T-cell (primary cell): ENCODE results near the gene SLC7A10. TPM values are rescaled to one million over a fixed set of nuclear protein-coding genes. Genes with fewer than 3 reads are reported as not detected.

Experiments used
- ATAC-seq, 4 experiments: fragments of 200-7000 bp in 3 of 4; fragments of 150-1000 bp in 1 of 4; cut with Tn5 transposase; replicated peaks in 1 of 4; 1 replicate in 3 of 4; 2 replicates in 1 of 4; pipeline ENCODE4 v1.10.0; 2021; ENCODE audit warnings: moderate library complexity in 3 of 4, mild to moderate bottlenecking in 2 of 4, moderate number of reproducible peaks in 1 of 4
- CTCF ChIA-PET, 2 donors: fragments of 300-600 bp; sonication (Branson Sonifier 250); formaldehyde crosslinking; loops; one replicate each; lab custom pipeline; 2022; ENCODE audit warnings: antibody characterized with exemption in 2 of 2; lab: Charles Lee
- POLR2A ChIA-PET, 2 donors: fragments of 300-600 bp; sonication (Branson Sonifier 250); formaldehyde crosslinking; loops; one replicate each; lab custom pipeline; 2022; ENCODE audit warnings: antibody characterized with exemption in 2 of 2; lab: Charles Lee
- DNase-seq, 35 experiments: peaks; one replicate each; pipeline versions ENCODE4 v3.0.0 to v3.0.0-alpha.2; 2013 to 2023
- H3K27ac ChIP-seq: one replicate; pipeline ENCODE4 v1.5.1; 2013; ENCODE audit warnings: low read length
- H3K27me3 ChIP-seq, 2 experiments: replicated peaks in 1 of 2; 1 replicate in 1 of 2; 2 replicates in 1 of 2; pipeline versions ENCODE4 v1.6.1 to v1.7.0; 2013; ENCODE audit warnings: low read length in 1 of 2, mixed read lengths in 1 of 2; ENCODE audit not compliant: control insufficient read depth in 2 of 2, insufficient read depth in 2 of 2; ENCODE audit errors: extremely low read depth in 1 of 2
- H3K36me3 ChIP-seq, 2 donors: 1 replicate in 1 of 2; 2 replicates in 1 of 2; pipeline versions ENCODE4 v1.6.1 to v1.7.0; 2013; ENCODE audit warnings: low read length in 1 of 2; ENCODE audit not compliant: control insufficient read depth in 2 of 2, insufficient read depth in 1 of 2; ENCODE audit errors: extremely low read depth in 1 of 2
- H3K4me1 ChIP-seq, 2 experiments: 1 replicate in 1 of 2; 2 replicates in 1 of 2; pipeline versions ENCODE4 v1.6.1 to v1.7.0; 2013; ENCODE audit warnings: low read length in 2 of 2, mixed read lengths in 1 of 2; ENCODE audit not compliant: insufficient read depth in 2 of 2, control insufficient read depth in 1 of 2; ENCODE audit errors: extremely low read depth in 1 of 2
- H3K4me3 ChIP-seq, 2 donors: 1 replicate in 1 of 2; 2 replicates in 1 of 2; pipeline versions ENCODE4 v1.5.1 to v1.7.0; 2013; ENCODE audit warnings: mild to moderate bottlenecking in 2 of 2, low read length in 1 of 2, moderate library complexity in 1 of 2; ENCODE audit not compliant: control insufficient read depth in 1 of 2; ENCODE audit errors: extremely low read depth in 1 of 2
- H3K9me3 ChIP-seq: 2 replicates; pipeline ENCODE4 v1.7.0; 2013
- H3K27ac Mint-ChIP-seq, 2 donors: one replicate each; pipeline ENCODE4 v1.8.0; 2020 to 2021; ENCODE audit warnings: mild to moderate bottlenecking in 2 of 2, mixed read lengths in 2 of 2
- H3K27me3 Mint-ChIP-seq, 2 donors: one replicate each; pipeline ENCODE4 v1.8.0; 2021 to 2022; ENCODE audit warnings: mixed read lengths in 2 of 2
- H3K36me3 Mint-ChIP-seq: one replicate; pipeline ENCODE4 v1.8.0; 2021; ENCODE audit warnings: mixed read lengths
- H3K4me1 Mint-ChIP-seq, 3 donors: one replicate each; pipeline ENCODE4 v1.8.0; 2020 to 2022; ENCODE audit warnings: mixed read lengths in 3 of 3, mild to moderate bottlenecking in 1 of 3
- H3K4me3 Mint-ChIP-seq, 3 donors: one replicate each; pipeline ENCODE4 v1.8.0; 2020 to 2022; ENCODE audit warnings: mild to moderate bottlenecking in 3 of 3, mixed read lengths in 3 of 3, moderate library complexity in 3 of 3
- H3K9me3 Mint-ChIP-seq, 3 donors: one replicate each; pipeline ENCODE4 v1.8.0; 2020 to 2022; ENCODE audit warnings: mixed read lengths in 3 of 3
- WGBS: methylation state at CpG from one replicate; pipeline ENCODE4 v1.1.5; 2013; ENCODE audit warnings: missing lambda C conversion rate; ENCODE audit not compliant: insufficient coverage; 5-methylcytosine and 5-hydroxymethylcytosine counted together
- total RNA-seq, 35 experiments: library from RNA in 6 of 35; stranded (reverse) in 6 of 35; fragments of 120-200 nt in 1 of 35; gene quantifications; one replicate each; pipeline versions ENCODE4 v1.2.1 to v1.2.4 and lab custom pipeline; 2013 to 2026

The SLC7A10 gene
- total RNA-seq, 5 donors from 2014 or later (not counting 1 experiment from before 2014, with no cell fraction given): not detected

DNA sequence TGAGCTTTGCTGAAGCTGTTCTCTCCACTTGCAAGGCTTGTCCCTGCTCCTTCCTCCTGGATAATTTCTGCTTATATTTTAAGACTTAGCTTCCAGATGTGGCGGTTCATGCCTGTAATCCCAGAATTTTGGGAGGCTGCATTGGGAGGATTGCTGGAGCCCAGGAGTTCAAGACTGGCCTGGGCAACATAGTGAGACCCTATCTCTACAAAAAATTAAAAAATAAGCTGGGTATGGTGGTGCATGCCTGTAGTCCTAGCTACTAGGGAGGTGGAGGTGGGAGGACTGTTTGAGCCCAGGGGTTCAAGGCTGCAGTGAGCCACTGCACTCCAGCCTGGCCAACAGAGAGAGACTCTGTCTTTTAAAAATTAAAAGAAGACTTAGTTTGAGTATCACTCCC lies 45.1 kb upstream of the SLC7A10 start:
- no peak for DNase-seq
- Histone ChIP-seq H3K9me3 (no peaks in the 10 kb centered on the region), H3K27me3 (peaks cover 0 to 21% of the 10 kb centered on the region in 2 experiments), H3K4me1 (peaks cover 0 to 6% of the 10 kb centered on the region in 2 experiments), H3K36me3 (no peaks in the 10 kb centered on the region), H3K4me3 (no peak overlapping the region), H3K27ac (no peak overlapping the region)
- ChIA-PET POLR2A (no interaction called here), CTCF (no interaction called here)
- no peaks in the 10 kb centered on the region for H3K36me3 Mint-ChIP-seq
- H3K4me3 Mint-ChIP-seq: no peak overlapping the region
- no peaks in the 10 kb centered on the region for H3K27me3 Mint-ChIP-seq
- ATAC-seq: no peak
- no CpG with 5 or more reads among the region's 1 CpG for WGBS
- no peaks in the 10 kb centered on the region for H3K9me3 Mint-ChIP-seq
- H3K27ac Mint-ChIP-seq: no peak overlapping the region
- peaks cover 0 to 9% (median 4%) of the 10 kb centered on the region in 3 donors for H3K4me1 Mint-ChIP-seq

DNA sequence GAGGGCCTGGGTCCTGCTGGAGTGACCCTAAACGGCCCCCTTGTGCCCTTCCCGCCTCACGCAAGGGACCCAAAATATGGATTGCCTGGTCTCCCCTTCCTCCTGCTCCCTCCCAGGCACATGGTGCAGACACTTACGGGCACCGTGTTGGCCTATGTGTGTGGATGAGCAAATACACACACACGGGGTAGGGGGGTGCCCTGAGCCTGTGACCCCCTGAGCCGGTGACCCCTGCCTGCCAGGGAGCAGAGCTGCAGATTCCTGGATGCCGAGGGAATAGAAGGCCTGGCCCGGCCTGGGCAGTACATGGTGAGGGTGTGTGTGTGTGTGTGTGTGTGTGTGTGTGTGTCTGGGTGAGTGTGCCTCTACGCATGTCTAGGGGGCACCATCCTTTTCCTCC lies 43.4 kb upstream of the SLC7A10 start:
- no peak overlapping the region for H3K4me3 Mint-ChIP-seq
- no peaks in the 10 kb centered on the region for H3K9me3 ChIP-seq
- no peak overlapping the region for H3K27ac ChIP-seq
- peaks cover 0 to 26% of the 10 kb centered on the region in 2 experiments for H3K27me3 ChIP-seq
- ChIA-PET POLR2A (no interaction called here), CTCF (no interaction called here)
- no peaks in the 10 kb centered on the region for H3K36me3 Mint-ChIP-seq
- WGBS: 83% methylated on average over 7 of the region's 10 CpGs
- peaks cover 10% of the 10 kb centered on the region in 2 donors for H3K27me3 Mint-ChIP-seq
- no peak for DNase-seq
- H3K4me3 ChIP-seq: no peak overlapping the region
- H3K4me1 Mint-ChIP-seq: peaks cover 0 to 5% (median 1%) of the 10 kb centered on the region in 3 donors
- no peaks in the 10 kb centered on the region for H3K36me3 ChIP-seq
- H3K27ac Mint-ChIP-seq: no peak overlapping the region
- peaks cover 0 to 5% of the 10 kb centered on the region in 2 experiments for H3K4me1 ChIP-seq
- ATAC-seq: no peak
- no peaks in the 10 kb centered on the region for H3K9me3 Mint-ChIP-seq

DNA sequence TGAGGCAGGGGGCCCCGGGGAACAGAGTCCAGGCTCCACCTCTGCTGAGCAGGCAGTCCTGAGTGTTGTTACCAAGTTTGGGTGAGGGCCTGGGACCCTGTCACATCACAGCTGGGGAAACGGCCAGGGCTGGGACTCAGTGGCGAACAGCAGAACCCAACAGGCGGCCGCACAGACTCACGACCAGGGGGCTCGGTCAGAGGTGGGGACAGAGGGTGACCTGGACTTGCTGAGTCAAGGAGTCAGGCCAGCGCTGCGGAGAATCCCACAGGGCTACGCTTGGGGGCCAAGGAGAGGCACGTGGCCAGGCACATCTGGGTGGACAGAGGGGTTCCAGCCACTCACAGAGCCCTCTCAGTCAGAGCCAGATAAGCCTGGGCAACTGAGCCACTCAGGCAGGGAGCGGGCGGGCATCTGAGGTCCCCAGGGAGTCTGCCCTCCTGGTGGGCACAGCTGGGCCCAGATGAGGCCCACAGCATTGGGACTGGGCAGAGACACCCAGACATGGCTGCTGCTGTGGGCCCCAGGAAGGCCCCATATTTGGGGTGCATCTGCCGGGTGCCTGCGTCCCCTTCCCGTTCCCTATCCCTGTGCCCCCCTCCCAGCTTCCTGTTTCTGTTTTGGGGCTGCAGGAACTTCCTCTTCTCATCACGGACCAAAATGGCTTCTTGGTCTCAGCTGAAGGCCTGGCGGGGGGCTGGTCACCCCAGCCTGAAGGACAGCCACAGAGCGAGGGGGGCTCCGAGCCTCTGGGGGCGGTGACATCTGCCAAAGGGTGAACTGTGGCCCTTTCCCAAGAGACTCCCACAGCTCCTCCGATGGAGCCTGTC lies 42.7 kb upstream of the SLC7A10 start:
- Histone ChIP-seq H3K27me3 (peaks cover 0 to 26% of the 10 kb centered on the region in 2 experiments), H3K9me3 (no peaks in the 10 kb centered on the region), H3K4me1 (no peaks in the 10 kb centered on the region), H3K4me3 (no peak overlapping the region), H3K36me3 (no peaks in the 10 kb centered on the region), H3K27ac (no peak overlapping the region)
- H3K36me3 Mint-ChIP-seq: no peaks in the 10 kb centered on the region
- DNase-seq: no peak
- POLR2A ChIA-PET: no interaction called here
- H3K9me3 Mint-ChIP-seq: no peaks in the 10 kb centered on the region
- CTCF ChIA-PET: no interaction called here
- H3K27ac Mint-ChIP-seq: no peak overlapping the region
- peaks cover 10% of the 10 kb centered on the region in 2 donors for H3K27me3 Mint-ChIP-seq
- 72% methylated on average over 21 of the region's 22 CpGs for WGBS
- no peak overlapping the region for H3K4me3 Mint-ChIP-seq
- H3K4me1 Mint-ChIP-seq: peaks cover 0 to 3% (median 0%) of the 10 kb centered on the region in 3 donors
- ATAC-seq: no peak

DNA sequence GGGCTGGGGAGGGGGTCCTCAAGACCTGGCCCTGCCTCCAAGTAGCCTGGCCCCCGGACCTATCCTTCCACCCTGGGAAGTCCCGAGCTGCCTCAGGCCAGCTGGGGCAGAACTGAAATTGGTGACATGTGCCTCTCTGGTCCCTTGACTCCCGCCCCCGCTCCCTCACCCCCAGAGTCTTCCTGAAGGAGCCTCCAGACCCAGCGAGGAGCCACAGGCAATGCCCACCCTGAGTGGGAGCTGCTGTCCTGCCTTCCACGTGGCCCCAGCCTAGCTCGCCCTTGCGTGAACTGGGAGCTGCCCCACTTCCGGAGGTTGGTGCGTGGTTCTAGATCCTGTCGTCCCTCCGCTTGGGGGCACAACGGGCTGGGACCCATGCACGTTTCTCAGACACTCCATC lies 42.1 kb upstream of the SLC7A10 start:
- Mint-ChIP-seq H3K4me3 (no peak overlapping the region), H3K27me3 (peaks cover 10% of the 10 kb centered on the region in 2 donors), H3K9me3 (no peaks in the 10 kb centered on the region), H3K36me3 (no peaks in the 10 kb centered on the region), H3K27ac (no peak overlapping the region), H3K4me1 (peaks cover 0 to under 1% (median 0%) of the 10 kb centered on the region in 3 donors)
- no peaks in the 10 kb centered on the region for H3K9me3 ChIP-seq
- H3K27ac ChIP-seq: no peak overlapping the region
- H3K27me3 ChIP-seq: peaks cover 0 to 25% of the 10 kb centered on the region in 2 experiments
- POLR2A ChIA-PET: no interaction called here
- DNase-seq: no peak
- no peaks in the 10 kb centered on the region for H3K4me1 ChIP-seq
- H3K36me3 ChIP-seq: no peaks in the 10 kb centered on the region
- 68% methylated on average over 7 of the region's 14 CpGs for WGBS
- H3K4me3 ChIP-seq: no peak overlapping the region
- CTCF ChIA-PET: no interaction called here
- ATAC-seq: no peak

DNA sequence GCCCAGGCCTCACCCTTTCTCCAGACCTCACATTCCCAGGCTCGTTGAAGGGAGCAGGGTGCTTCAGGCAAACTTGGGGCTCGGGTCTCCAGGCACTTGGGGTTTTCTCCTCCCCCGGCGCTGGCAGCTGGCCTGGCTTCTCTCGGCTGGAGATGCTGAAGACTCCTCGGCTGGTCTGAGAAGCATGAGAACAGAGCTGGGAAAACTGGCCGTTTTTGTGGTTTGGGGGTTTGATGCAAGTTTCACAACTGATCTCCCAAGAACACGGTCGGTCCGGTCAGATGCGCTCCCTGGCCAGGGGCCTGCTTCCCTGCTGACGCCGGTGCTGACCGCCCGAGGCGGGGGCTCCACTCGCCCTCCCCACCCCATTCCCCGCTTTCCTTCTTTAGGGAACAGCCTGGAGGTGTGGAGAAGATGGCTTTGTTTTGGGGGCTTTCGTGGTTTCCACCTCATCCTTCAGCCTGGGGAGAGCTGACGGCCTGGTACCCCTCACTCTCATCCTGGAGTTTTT lies 41.4 kb upstream of the SLC7A10 start:
- no peaks in the 10 kb centered on the region for H3K9me3 ChIP-seq
- H3K36me3 ChIP-seq: no peaks in the 10 kb centered on the region
- ChIA-PET CTCF (no interaction called here), POLR2A (no interaction called here)
- no peaks in the 10 kb centered on the region for H3K36me3 Mint-ChIP-seq
- no peak overlapping the region for H3K4me3 ChIP-seq
- no peak overlapping the region for H3K27ac ChIP-seq
- 74% methylated on average over 7 of the region's 20 CpGs for WGBS
- H3K4me1 ChIP-seq: no peaks in the 10 kb centered on the region
- peaks cover 0 to 25% of the 10 kb centered on the region in 2 experiments for H3K27me3 ChIP-seq
- no peak overlapping the region for H3K27ac Mint-ChIP-seq
- ATAC-seq (no peak), DNase-seq (no peak)
- peaks cover 0 to 5% (median 4%) of the 10 kb centered on the region in 3 donors for H3K4me1 Mint-ChIP-seq
- H3K27me3 Mint-ChIP-seq: peaks cover 10 to 14% of the 10 kb centered on the region in 2 donors
- no peak overlapping the region for H3K4me3 Mint-ChIP-seq
- H3K9me3 Mint-ChIP-seq: no peaks in the 10 kb centered on the region

DNA sequence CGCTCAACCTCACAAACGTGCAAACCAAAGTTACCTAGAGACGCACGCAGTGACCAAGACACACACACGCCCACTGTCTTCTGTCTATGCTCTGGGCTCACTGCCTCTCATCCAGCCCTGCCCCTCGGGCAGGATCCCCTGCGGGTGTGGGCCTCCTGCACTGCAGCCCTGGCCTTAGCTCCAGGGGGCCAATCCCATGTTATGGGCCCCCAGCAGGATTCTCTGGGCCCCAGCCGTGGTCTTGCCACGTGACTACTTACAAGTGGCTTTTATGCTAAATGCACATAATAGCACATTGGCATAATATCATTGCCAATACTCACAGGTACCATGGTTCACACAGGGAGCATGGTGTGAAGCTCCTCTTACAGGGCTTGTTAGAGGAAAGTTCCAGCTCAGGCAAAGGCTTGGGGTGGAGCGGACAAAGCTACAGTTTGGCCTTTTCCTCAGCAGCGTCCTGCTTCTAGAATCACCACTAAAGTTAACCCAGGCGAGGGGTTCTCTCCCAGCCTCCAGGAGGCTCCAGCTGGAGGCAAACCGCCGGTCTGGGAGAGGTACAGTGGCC lies 39.3 kb upstream of the SLC7A10 start:
- H3K9me3 ChIP-seq: no peaks in the 10 kb centered on the region
- peaks cover 13 to 22% of the 10 kb centered on the region in 2 donors for H3K27me3 Mint-ChIP-seq
- no peaks in the 10 kb centered on the region for H3K9me3 Mint-ChIP-seq
- H3K4me1 ChIP-seq: peaks cover 0 to 15% of the 10 kb centered on the region in 2 experiments
- no peaks in the 10 kb centered on the region for H3K36me3 Mint-ChIP-seq
- ChIA-PET CTCF (no interaction called here), POLR2A (interaction anchor here in 1 of 2 donors (0.6 kb wide), 1 partner anchor 87 kb away, joined by 3 read pairs; no protein-coding TSS in a partner anchor)
- no peak overlapping the region for H3K4me3 ChIP-seq
- H3K27ac ChIP-seq: no peak overlapping the region
- no peak overlapping the region for H3K27ac Mint-ChIP-seq
- peaks cover 0 to 38% of the 10 kb centered on the region in 2 experiments for H3K27me3 ChIP-seq
- ATAC-seq (no peak), DNase-seq (no peak)
- H3K4me1 Mint-ChIP-seq: peaks cover 7 to 20% (median 18%) of the 10 kb centered on the region in 3 donors
- no peaks in the 10 kb centered on the region for H3K36me3 ChIP-seq
- 89% methylated on average over 9 of the region's 14 CpGs for WGBS
- H3K4me3 Mint-ChIP-seq: no peak overlapping the region
